UCSD-AML1 (cell line): ENCODE measurements around the gene PPP3CA.

ENCODE experiments used
- DNase-seq: peaks from one replicate; lab custom pipeline; 2025; ENCODE audit not compliant: unreplicated experiment; lab: John Stamatoyannopoulos, UW

Gene PPP3CA

GRCh38 chr4:101347267-101347556, at the start of gene PPP3CA:
PPP3CA (minus strand) TSS chr4:101347526.
- DNase-seq = no peak

- no peak for DNase-seq
These were observed 45.9 kb upstream of the PPP3CA start for GRCh38 chr4:101393256-101393655.

- DNase-seq = no peak
These were observed 23.4 kb upstream of the PPP3CA start for GRCh38 chr4:101370663-101371210.

GRCh38 chr4:101367201-101367600, 19.9 kb upstream of the PPP3CA start:
- DNase-seq = no peak

- no peak for DNase-seq
These were observed 19.0 kb upstream of the PPP3CA start for GRCh38 chr4:101366331-101366730.

GRCh38 chr4:101357751-101358150, 10.4 kb upstream of the PPP3CA start:
- no peak for DNase-seq

- no peak for DNase-seq
These were observed 9.6 kb upstream of the PPP3CA start for GRCh38 chr4:101356928-101357327.

- no peak for DNase-seq
These were observed 8.7 kb upstream of the PPP3CA start for GRCh38 chr4:101355767-101356702.

- DNase-seq = no peak
These were observed 7.9 kb upstream of the PPP3CA start for GRCh38 chr4:101355246-101355645.

GRCh38 chr4:101349801-101350064, 2.4 kb upstream of the PPP3CA start:
- no peak for DNase-seq

GRCh38 chr4:101348995-101349800, 1.9 kb upstream of the PPP3CA start:
- DNase-seq = no peak

GRCh38 chr4:101348367-101348827, 1.1 kb upstream of the PPP3CA start:
- DNase-seq = no peak

- peak; percentile 97 for DNase-seq
These were observed 436 bp upstream of the PPP3CA start for GRCh38 chr4:101347557-101348366.

- DNase-seq = peak; percentile 79
These were observed 717 bp downstream of the PPP3CA start for GRCh38 chr4:101346351-101347266.

GRCh38 chr4:101345596-101346350, 1.6 kb downstream of the PPP3CA start:
- peak; percentile 75 for DNase-seq

GRCh38 chr4:101345271-101345595, 2.1 kb downstream of the PPP3CA start:
- peak; percentile 53 for DNase-seq

GRCh38 chr4:101339332-101339731, 8.0 kb downstream of the PPP3CA start:
- DNase-seq = no peak

GRCh38 chr4:101337688-101338087, 9.6 kb downstream of the PPP3CA start:
- DNase-seq = no peak

GRCh38 chr4:101334963-101335572, 12.3 kb downstream of the PPP3CA start:
- DNase-seq = no peak
